Lung (tissue), 12 donors: ENCODE results near the gene G6PC2. TPM values are rescaled to one million over a fixed set of nuclear protein-coding genes. Genes with fewer than 3 reads are reported as not detected.
"Not testable (repeated sequence)": the region's sequence is repeated elsewhere in the genome, so short reads cannot be mapped to it uniquely, and the experiment has no call there.

Source experiments
- ATAC-seq: fragments of 200-7000 bp; cut with Tn5 transposase; one replicate; pipeline ENCODE4 v1.9.1; 2020; ENCODE audit warnings: moderate number of reproducible peaks; ENCODE audit not compliant: insufficient read depth, low FRiP score
- DNase-seq, 3 donors: peaks; one replicate each; pipeline ENCODE4 v3.0.0-alpha.2; 2013 to 2017
- H3K27ac ChIP-seq, 2 donors: one replicate each; pipeline ENCODE4 v1.5.1; 2013; ENCODE audit warnings: mild to moderate bottlenecking in 2 of 2, moderate library complexity in 2 of 2, control low read depth in 1 of 2, inconsistent platforms in 1 of 2, low read depth in 1 of 2, low read length in 1 of 2
- H3K27me3 ChIP-seq, 3 donors: one replicate each; pipeline ENCODE4 v1.5.1; 2013; ENCODE audit warnings: low read length in 2 of 3; ENCODE audit not compliant: control insufficient read depth in 3 of 3, insufficient read depth in 3 of 3
- H3K36me3 ChIP-seq, 4 donors: one replicate each; pipeline ENCODE4 v1.5.1; 2013; ENCODE audit warnings: low read length in 4 of 4, mild to moderate bottlenecking in 1 of 4, moderate library complexity in 1 of 4; ENCODE audit not compliant: control insufficient read depth in 4 of 4, insufficient read depth in 4 of 4
- H3K4me1 ChIP-seq, 5 donors: one replicate each; pipeline ENCODE4 v1.5.1; 2013; ENCODE audit warnings: low read length in 5 of 5, mild to moderate bottlenecking in 2 of 5, moderate library complexity in 1 of 5; ENCODE audit not compliant: control insufficient read depth in 5 of 5, insufficient read depth in 5 of 5
- H3K4me3 ChIP-seq: one replicate; pipeline ENCODE4 v1.5.1; 2013; ENCODE audit warnings: mild to moderate bottlenecking, control low read depth, moderate library complexity
- H3K9ac ChIP-seq, 2 donors: one replicate each; pipeline ENCODE4 v1.5.1; 2013; ENCODE audit warnings: low read length in 2 of 2, control low read depth in 1 of 2; ENCODE audit not compliant: insufficient read depth in 1 of 2
- H3K9me3 ChIP-seq, 4 donors: one replicate each; pipeline ENCODE4 v1.5.1; 2013; ENCODE audit warnings: low read length in 3 of 4, mild to moderate bottlenecking in 1 of 4, moderate library complexity in 1 of 4; ENCODE audit not compliant: control insufficient read depth in 4 of 4, insufficient read depth in 3 of 4
- WGBS, 2 donors: extraction: QIAGEN DNeasy Blood & Tissue Kit; methylation state at CpG; one replicate each; pipeline ENCODE4 v1.1.7; 2013; 5-methylcytosine and 5-hydroxymethylcytosine counted together
- polyA plus RNA-seq, 2 donors: library from polyadenylated mRNA; stranded (reverse); fragments of 200-250 nt; gene quantifications; one replicate each; pipeline ENCODE4 v1.2.1, GENCODE V29; 2013
- total RNA-seq, 2 donors: library from RNA; depleted of rRNA in 1 of 2; stranded (reverse); fragments of >200 nt in 1 of 2; gene quantifications; one replicate each; pipeline ENCODE4 v1.2.1, GENCODE V29; 2014 to 2021
- TF ChIP-seq, protein P1 (sequence below): IDR thresholded peaks from 2 replicates; pipeline ENCODE4 v1.5.1; 2012; ENCODE audit warnings: mild to moderate bottlenecking; ENCODE audit errors: control extremely low read depth, extremely low read depth
- donor health status: control.
- donor health status: control.
- donor health status: Bipolar disorder and iron deficiency.
- donor health status: healthy.
- donor health status: DM: yes; HTN: yes; CAD: no.

The G6PC2 gene
- total and polyA plus RNA-seq, 4 donors, result 0.01 to 0.37 (median 0.08) TPM; not detected in 1

DNA sequence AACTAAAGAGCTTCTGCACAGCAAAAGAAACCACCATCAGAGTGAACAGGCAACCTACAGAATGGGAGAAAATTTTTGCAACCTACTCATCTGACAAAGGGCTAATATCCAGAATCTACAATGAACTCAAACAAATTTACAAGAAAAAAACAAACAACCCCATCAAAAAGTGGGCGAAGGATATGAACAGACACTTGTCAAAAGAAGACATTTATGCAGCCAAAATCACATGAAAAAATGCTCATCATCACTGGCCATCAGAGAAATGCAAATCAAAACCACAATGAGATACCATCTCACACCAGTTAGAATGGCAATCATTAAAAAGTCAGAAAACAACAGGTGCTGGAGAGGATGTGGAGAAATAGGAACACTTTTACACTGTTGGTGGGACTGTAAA, 30.7 kb upstream of the G6PC2 start:
- not testable (repeated sequence) for H3K4me3 ChIP-seq, H3K27ac ChIP-seq, ATAC-seq, H3K36me3 ChIP-seq, H3K9me3 ChIP-seq, DNase-seq, H3K4me1 ChIP-seq, H3K9ac ChIP-seq, H3K27me3 ChIP-seq
- WGBS, 2 donors, result 97 to 100% methylated on average over 1 of the region's 1 CpG

DNA sequence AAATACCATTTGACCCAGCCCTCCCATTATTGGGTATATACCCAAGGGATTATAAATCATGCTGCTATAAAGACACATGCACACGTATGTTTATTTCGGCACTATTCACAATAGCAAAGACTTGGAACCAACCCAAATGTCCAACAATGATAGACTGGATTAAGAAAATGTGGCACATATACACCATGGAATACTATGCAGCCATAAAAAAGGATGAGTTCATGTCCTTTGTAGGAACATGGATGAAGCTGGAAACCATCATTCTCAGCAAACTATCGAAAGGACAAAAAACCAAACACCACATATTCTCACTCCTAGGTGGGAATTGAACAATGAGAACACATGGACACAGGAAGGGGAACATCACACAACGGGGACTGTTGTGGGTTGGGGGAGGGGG, 30.3 kb upstream of the G6PC2 start:
- H3K27ac ChIP-seq, H3K36me3 ChIP-seq, DNase-seq, H3K4me3 ChIP-seq, H3K4me1 ChIP-seq, H3K27me3 ChIP-seq, ATAC-seq, H3K9me3 ChIP-seq, H3K9ac ChIP-seq: not testable (repeated sequence)
- WGBS, 2 donors, result 96 to 97% methylated on average over 4 of the region's 4 CpGs

DNA sequence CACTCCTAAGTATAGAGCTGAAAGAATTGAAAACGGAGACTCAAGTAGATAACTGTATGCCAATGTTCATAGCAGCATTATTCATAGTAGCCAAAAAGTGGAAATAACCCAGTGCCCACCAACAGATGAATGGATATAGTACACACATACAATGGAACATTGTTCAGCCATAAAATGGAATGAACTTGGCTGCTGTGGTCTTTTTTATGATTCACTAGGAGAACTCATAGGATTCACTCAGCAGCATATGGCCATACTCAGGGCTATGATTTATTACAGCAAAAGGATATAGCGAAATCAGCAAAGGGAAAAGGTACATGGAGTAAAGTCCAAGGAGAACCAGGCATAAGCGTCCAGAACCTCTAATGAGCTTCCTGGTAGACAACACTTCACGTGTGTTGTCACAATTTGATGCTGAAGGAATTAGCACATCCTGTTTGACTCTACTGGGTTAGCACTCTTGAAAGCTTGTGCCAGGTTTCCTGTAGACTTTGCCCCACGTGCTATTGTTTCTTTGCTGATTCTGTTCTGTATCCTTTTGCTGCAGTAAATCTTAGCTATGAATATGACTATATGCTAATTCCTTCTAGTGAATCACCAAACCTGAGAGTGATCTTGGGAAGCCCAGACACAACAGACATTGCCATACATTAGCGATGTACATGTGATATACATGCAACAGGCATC, 26.6 kb upstream of the G6PC2 start:
- H3K27me3 ChIP-seq, result no peaks in the 10 kb centered on the region
- peaks cover 0 to 2% (median 0%) of the 10 kb centered on the region in 4 donors for H3K36me3 ChIP-seq
- DNase-seq, result no peak
- no peak overlapping the region for H3K4me3 ChIP-seq
- 90 to 91% methylated on average over 6 of the region's 6 CpGs for WGBS, 2 donors
- no peak for ATAC-seq
- H3K27ac ChIP-seq, result no peak overlapping the region
- TF ChIP-seq, protein P1, sequence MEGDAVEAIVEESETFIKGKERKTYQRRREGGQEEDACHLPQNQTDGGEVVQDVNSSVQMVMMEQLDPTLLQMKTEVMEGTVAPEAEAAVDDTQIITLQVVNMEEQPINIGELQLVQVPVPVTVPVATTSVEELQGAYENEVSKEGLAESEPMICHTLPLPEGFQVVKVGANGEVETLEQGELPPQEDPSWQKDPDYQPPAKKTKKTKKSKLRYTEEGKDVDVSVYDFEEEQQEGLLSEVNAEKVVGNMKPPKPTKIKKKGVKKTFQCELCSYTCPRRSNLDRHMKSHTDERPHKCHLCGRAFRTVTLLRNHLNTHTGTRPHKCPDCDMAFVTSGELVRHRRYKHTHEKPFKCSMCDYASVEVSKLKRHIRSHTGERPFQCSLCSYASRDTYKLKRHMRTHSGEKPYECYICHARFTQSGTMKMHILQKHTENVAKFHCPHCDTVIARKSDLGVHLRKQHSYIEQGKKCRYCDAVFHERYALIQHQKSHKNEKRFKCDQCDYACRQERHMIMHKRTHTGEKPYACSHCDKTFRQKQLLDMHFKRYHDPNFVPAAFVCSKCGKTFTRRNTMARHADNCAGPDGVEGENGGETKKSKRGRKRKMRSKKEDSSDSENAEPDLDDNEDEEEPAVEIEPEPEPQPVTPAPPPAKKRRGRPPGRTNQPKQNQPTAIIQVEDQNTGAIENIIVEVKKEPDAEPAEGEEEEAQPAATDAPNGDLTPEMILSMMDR, result no peak
- no peaks in the 10 kb centered on the region for H3K9me3 ChIP-seq
- H3K4me1 ChIP-seq, result no peaks in the 10 kb centered on the region
- H3K9ac ChIP-seq, result no peak overlapping the region

DNA sequence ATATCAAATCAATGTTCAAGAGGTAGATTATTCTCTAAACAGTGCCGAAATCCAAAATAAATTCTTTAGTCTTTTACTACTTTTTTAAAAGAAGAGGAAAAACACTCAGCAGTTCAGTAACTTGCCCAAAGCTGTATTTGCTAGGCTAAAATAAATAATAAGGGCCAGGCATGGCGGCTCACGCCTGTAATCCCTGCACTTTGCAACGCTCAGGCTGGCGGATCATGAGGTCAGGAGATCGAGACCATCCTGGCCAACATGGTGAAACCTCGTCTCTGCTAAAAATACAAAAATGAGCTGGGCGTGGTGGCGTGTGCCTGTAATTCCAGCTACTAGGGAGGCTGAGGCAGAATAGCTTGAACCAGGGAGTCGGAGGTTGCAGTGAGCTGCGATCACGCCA, 18.9 kb upstream of the G6PC2 start:
- H3K27ac ChIP-seq, H3K9ac ChIP-seq, H3K36me3 ChIP-seq, ATAC-seq, H3K27me3 ChIP-seq, H3K9me3 ChIP-seq, H3K4me1 ChIP-seq, DNase-seq, H3K4me3 ChIP-seq: not testable (repeated sequence)
- 96 to 98% methylated on average over 12 of the region's 12 CpGs for whole genome bisulfite sequencing, 2 donors

DNA sequence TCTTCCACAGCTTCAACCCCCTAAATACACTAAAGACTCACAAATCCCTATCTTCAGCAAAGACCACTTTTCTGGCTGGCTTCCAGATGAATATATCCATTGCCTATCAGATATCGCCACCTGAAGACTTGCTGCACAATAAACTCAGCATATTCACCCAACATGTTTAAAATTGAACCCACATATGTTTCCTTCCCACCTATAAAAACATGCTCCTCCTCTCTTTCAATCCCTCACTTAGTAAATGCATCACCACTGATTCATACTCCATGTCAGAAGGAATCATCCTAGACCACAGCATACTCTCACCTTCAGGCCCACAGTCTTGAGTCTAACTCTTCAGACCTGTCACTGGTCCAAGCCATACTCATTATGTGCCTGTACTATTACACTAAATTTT, 16.1 kb upstream of the G6PC2 start:
- no peak for DNase-seq
- Histone ChIP-seq H3K9ac (no peak overlapping the region), H3K27ac (no peak overlapping the region), H3K27me3 (no peaks in the 10 kb centered on the region), H3K4me1 (peaks cover 0 to 8% (median 0%) of the 10 kb centered on the region in 5 donors), H3K4me3 (no peak overlapping the region), H3K36me3 (no peaks in the 10 kb centered on the region), H3K9me3 (no peaks in the 10 kb centered on the region)
- TF ChIP-seq, protein P1, result no peak
- 96 to 97% methylated on average over 1 of the region's 1 CpG for WGBS, 2 donors
- no peak for ATAC-seq
